ENCODE measurements around the gene MRPL20. TPM values are rescaled to one million over a fixed set of nuclear protein-coding genes. Genes with fewer than 3 reads are reported as not detected.
"Not testable (repeated sequence)": the region's sequence is repeated elsewhere in the genome, so short reads cannot be mapped to it uniquely, and the experiment has no call there.

The MRPL20 gene
- total and polyA plus RNA-seq, 10 donors = 67.4 to 168 (median 101) TPM

- no peak for DNase-seq
- intact Hi-C loops (cut with DNase I; ENCODE audit: low total_unique reads) = no loop called here
- TF ChIP-seq, protein P1, sequence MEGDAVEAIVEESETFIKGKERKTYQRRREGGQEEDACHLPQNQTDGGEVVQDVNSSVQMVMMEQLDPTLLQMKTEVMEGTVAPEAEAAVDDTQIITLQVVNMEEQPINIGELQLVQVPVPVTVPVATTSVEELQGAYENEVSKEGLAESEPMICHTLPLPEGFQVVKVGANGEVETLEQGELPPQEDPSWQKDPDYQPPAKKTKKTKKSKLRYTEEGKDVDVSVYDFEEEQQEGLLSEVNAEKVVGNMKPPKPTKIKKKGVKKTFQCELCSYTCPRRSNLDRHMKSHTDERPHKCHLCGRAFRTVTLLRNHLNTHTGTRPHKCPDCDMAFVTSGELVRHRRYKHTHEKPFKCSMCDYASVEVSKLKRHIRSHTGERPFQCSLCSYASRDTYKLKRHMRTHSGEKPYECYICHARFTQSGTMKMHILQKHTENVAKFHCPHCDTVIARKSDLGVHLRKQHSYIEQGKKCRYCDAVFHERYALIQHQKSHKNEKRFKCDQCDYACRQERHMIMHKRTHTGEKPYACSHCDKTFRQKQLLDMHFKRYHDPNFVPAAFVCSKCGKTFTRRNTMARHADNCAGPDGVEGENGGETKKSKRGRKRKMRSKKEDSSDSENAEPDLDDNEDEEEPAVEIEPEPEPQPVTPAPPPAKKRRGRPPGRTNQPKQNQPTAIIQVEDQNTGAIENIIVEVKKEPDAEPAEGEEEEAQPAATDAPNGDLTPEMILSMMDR (IDR thresholded peaks at IDR 0.05 in 8 of 11, conservative IDR thresholded peaks at IDR 0.05 in 3 of 11) = no peak
- TF ChIP-seq POLR2A (IDR thresholded peaks at IDR 0.05) = no peak
- TF ChIP-seq POLR2AphosphoS5 (IDR thresholded peaks at IDR 0.05) = no peak
- WGBS, 5 donors = 94 to 97% (median 95%) methylated on average over 16 of the region's 16 CpGs
- H3K27me3 ChIP-seq (replicated peaks in 1 of 7) = no peaks in the 10 kb centered on the region
- H3K9me3 ChIP-seq = no peaks in the 10 kb centered on the region
- no peak overlapping the region for H3K27ac ChIP-seq
- no peak overlapping the region for H3K4me3 ChIP-seq
- peaks cover 0 to 16% (median 4%) of the 10 kb centered on the region in 6 donors for H3K4me1 ChIP-seq
- peaks cover 15 to 86% (median 85%) of the 10 kb centered on the region in 6 donors for H3K36me3 ChIP-seq
These were observed 19.0 kb downstream of the MRPL20 start for GRCh38 chr1:1388078-1388472.

- WGBS, 5 donors = 95 to 98% (median 97%) methylated on average over 44 to 50 of the region's 50 CpGs
- H3K27me3 ChIP-seq (replicated peaks in 1 of 7) = no peaks in the 10 kb centered on the region
- peaks cover 0 to 16% (median 2%) of the 10 kb centered on the region in 6 donors for H3K4me1 ChIP-seq
- intact Hi-C loops (cut with DNase I; ENCODE audit: low total_unique reads) = no loop called here
- H3K4me3 ChIP-seq = no peak overlapping the region
- H3K27ac ChIP-seq = no peak overlapping the region
- TF ChIP-seq POLR2AphosphoS5 (IDR thresholded peaks at IDR 0.05) (peak; percentile 9 to 53 (median 26)), POLR2A (IDR thresholded peaks at IDR 0.05) (no peak)
- DNase-seq = no peak
- no peaks in the 10 kb centered on the region for H3K9me3 ChIP-seq
- peaks cover 15 to 80% (median 78%) of the 10 kb centered on the region in 6 donors for H3K36me3 ChIP-seq
These were observed 19.7 kb downstream of the MRPL20 start for GRCh38 chr1:1387098-1388077.

DNA sequence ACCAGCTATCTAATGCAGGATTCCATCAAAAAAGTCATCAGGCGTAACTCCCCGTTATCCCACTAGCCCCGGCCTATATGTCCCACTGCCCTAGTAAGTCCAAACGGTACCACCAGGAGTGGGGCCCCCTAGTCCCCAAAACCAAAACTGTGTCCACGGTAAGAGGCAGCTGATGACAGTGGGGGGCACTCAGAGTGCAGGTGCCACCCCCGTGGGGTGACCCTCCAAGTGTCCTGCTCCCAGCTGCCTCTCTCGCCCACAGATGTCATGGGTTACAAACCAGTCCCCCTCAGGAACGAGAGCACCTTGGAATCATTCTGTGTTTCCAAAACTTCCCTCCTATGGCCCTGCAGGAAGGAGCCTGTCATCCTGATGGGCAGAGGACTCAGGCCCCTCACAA lies 21.2 kb downstream of the MRPL20 start:
- no peaks in the 10 kb centered on the region for H3K9me3 ChIP-seq
- peak in 1 of 3 donors; percentile 15 for TF ChIP-seq POLR2AphosphoS5 (IDR thresholded peaks at IDR 0.05)
- no peak for TF ChIP-seq POLR2A (IDR thresholded peaks at IDR 0.05)
- no peak overlapping the region for H3K4me3 ChIP-seq
- intact Hi-C loops (cut with DNase I; ENCODE audit: low total_unique reads) = no loop called here
- peaks cover 13 to 77% (median 65%) of the 10 kb centered on the region in 6 donors for H3K36me3 ChIP-seq
- peaks cover 0 to 12% (median 2%) of the 10 kb centered on the region in 6 donors for H3K4me1 ChIP-seq
- no peak for DNase-seq
- H3K27ac ChIP-seq = no peak overlapping the region
- WGBS, 5 donors = 92 to 98% (median 94%) methylated on average over 7 to 8 of the region's 8 CpGs
- H3K27me3 ChIP-seq (replicated peaks in 1 of 7) = no peaks in the 10 kb centered on the region

DNA sequence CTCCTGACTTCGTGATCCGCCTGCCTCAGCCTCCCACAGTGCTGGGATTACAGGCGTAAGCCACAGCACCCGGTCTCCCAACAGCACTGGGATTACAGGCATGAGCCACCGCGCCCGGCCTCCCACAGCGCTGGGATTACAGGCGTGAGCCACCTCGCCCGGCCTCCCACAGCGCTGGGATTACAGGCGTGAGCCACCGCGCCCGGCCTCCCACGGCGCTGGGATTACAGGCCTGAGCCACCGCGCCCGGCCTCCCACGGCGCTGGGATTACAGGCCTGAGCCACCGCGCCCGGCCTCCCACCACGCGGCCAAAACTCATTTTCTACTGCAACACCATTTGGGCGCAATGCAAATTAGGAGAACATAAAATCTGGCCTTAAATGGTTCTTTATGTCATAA lies 21.8 kb downstream of the MRPL20 start:
- H3K4me1 ChIP-seq; DNase-seq; H3K4me3 ChIP-seq; H3K27me3 ChIP-seq (replicated peaks in 1 of 7); intact Hi-C loops (cut with DNase I; ENCODE audit: low total_unique reads); H3K9me3 ChIP-seq; H3K27ac ChIP-seq: not testable (repeated sequence)
- WGBS, 5 donors = 92 to 96% (median 94%) methylated on average over 29 of the region's 29 CpGs
- peaks cover 7 to 77% (median 59%) of the 10 kb centered on the region in 6 donors for H3K36me3 ChIP-seq

GRCh38 chr1:1381294-1381693 lies 25.8 kb downstream of the MRPL20 start:
- no peak overlapping the region for H3K27ac ChIP-seq
- DNase-seq = no peak
- no peaks in the 10 kb centered on the region for H3K27me3 ChIP-seq (replicated peaks in 1 of 7)
- peaks cover 0 to 6% (median under 1%) of the 10 kb centered on the region in 6 donors for H3K4me1 ChIP-seq
- intact Hi-C loops (cut with DNase I; ENCODE audit: low total_unique reads) = no loop called here
- no peak overlapping the region for H3K4me3 ChIP-seq
- no peaks in the 10 kb centered on the region for H3K9me3 ChIP-seq
- TF ChIP-seq POLR2A (IDR thresholded peaks at IDR 0.05) (no peak), POLR2AphosphoS5 (IDR thresholded peaks at IDR 0.05) (no peak)
- TF ChIP-seq, protein P1 (IDR thresholded peaks at IDR 0.05 in 8 of 11, conservative IDR thresholded peaks at IDR 0.05 in 3 of 11) = no peak
- peaks cover 0 to 41% (median 18%) of the 10 kb centered on the region in 6 donors for H3K36me3 ChIP-seq
- 80 to 92% (median 86%) methylated on average over 4 to 8 of the region's 8 CpGs for WGBS, 5 donors

All from spleen (tissue), 11 donors.